GM19467 (cell line): ENCODE results near the gene SRRM2.

ENCODE experiments used
- ATAC-seq: cut with Tn5 transposase; IDR thresholded peaks from one replicate; pipeline ENCODE4 v1.9.1; 2021; ENCODE audit warnings: mild to moderate bottlenecking, moderate library complexity; ENCODE audit not compliant: unreplicated experiment

Gene SRRM2

DNA sequence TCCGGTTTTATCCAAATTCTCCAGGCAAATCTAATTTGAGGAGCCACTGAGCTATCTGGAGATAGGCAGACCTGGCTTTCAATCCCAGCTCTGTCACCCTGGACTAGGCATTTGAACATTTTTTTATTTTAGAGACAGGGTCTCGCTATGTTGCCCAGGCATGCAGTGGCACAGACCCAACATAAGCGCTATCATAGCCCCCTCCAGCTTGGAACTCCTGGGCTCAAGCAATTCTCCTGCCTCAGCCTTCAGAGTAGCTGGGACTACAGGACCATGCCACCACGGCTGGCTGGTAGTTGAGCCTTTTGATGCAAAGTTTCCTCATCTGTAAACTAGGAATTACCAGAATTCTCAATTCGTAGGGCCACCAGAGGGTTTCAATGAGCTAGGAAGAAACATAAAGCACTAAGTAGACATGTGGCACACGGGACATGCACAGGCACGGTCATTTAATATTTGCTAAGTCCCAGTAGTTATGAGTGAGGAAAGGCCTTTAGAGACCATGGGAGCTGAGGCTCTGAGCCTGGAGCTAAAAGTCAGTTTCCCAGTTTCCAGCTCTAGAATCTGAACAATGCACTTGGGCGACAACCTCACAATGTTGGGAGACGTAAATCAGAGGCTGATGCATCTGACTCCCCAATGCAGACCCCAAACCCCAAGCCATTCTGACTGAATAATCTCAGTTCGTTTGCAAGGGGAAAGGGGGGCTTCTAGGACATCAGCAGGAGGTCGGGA lies 23.5 kb downstream of the SRRM2 start:
- no peak for ATAC-seq

DNA sequence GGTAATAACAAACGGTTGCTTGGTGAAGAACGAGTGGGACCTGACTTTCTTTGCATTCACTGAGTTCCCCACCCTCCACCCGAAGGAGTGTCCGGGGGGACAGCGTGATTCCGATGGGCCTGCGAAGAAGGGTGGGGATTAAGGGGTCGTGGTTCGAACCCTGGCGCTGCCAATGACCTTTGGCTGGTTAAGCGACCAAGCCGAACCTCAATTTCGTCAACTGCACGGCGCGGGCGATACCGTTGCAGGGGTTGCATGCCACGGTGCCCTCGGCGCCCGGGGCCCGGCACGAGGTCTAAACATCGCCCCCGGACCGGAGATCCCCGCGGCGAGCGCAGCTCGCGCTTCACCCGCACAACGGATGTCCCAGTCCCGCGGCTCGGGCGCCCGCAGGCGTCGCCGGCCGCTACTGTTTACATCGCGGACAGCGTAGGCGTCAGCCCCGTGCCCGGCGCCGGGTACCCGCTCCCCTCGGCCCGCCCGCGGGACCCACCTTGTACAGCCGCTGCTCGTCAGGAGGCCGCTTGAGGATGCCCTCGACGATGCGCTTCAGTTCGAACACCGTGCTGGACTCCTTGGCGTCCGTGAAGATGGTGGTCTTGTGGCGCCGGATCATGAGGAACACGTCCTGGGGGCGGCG lies 24.2 kb downstream of the SRRM2 start:
- peak; percentile 19 for ATAC-seq

DNA sequence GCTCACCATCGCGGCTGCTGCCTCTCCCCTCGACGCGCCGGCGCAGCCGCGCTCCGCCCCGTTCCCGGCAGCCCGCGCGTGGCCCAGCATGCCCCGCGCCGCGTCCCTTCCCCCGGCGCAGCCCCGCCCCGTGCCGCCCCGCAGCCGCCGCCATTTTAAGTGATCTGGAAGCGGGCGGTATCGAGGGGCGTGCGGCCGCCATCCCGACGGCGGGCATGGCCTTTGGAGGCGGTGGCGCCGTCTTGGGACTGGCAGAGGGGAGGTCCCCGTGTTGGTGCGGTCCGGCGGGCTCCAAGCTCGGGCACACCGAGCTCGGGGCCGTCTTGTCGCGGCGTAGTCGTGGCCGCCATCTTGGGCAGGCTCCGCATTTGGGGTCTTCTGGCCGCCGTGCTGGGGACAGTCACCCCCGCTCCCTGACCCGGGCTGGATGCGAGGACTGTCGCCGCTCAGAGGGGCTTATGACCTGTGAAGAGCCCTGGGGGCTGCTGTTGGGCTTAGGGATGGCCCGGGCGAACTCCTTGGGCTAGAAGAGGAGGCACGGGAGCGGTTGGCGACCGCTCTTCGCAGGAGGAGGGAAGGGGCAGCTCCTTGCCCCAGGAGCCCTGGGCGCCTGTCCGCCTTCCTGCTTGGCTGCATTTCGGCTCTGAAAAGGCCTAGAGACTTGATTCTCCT lies 24.9 kb downstream of the SRRM2 start, which contains the start of gene ELOB:
Gene ELOB (minus strand): TSS at position 50 of the 672 bp plus-strand sequence. CDS start 41 bp downstream, at position 9.
- ATAC-seq = peak; percentile 75

DNA sequence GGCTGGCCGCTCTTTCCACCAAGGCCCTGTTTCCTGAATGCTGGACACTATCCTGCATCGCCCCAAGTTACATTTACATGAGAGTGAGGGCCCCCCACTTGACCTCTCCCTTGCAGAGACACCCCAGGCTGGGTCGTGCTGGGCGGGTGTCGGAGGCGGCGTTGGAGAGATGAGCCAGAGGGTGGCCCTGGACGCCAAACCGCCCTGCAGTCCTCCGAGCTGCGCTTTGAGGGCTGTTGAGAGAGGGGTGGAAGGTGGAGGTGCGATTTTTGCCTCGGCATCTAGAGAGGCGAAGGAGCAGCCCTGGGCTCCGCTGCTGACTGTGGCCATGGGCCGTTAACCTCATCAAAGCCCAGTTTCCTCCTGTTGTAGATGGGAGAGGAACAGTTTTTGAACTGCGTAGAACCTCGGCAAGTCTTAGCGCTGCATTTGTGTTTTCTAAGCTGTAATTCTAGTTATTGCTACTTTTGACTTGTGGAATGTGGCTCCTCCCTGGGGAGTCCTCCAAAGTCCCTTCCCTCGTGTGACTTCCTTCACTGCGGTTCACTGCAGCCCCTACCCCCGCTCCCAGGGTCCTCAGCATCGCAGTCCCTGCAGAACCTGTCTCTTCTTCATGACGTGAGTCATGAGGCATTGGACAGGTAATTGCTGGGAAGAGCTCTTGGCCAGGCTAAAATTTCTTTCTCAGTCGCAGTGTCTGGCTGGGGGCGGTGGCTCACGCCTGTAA lies 25.6 kb downstream of the SRRM2 start:
- peak; percentile 8 for ATAC-seq

DNA sequence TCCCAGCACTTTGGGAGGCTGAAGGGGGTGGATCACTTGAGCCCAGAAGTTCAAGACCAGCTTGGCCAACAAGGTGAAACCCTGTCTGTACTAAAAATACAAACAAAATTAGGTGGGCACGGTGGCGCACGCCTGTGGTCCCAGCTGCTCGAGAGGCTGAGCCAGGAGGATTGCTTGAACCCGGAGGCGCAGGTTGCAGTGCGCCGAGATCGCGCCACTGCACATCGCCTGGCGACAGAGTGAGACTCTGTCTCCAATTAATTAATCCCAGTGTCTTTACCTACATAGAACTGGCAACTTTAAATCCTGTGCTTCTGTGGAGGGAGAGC lies 26.2 kb downstream of the SRRM2 start:
- no peak for ATAC-seq

DNA sequence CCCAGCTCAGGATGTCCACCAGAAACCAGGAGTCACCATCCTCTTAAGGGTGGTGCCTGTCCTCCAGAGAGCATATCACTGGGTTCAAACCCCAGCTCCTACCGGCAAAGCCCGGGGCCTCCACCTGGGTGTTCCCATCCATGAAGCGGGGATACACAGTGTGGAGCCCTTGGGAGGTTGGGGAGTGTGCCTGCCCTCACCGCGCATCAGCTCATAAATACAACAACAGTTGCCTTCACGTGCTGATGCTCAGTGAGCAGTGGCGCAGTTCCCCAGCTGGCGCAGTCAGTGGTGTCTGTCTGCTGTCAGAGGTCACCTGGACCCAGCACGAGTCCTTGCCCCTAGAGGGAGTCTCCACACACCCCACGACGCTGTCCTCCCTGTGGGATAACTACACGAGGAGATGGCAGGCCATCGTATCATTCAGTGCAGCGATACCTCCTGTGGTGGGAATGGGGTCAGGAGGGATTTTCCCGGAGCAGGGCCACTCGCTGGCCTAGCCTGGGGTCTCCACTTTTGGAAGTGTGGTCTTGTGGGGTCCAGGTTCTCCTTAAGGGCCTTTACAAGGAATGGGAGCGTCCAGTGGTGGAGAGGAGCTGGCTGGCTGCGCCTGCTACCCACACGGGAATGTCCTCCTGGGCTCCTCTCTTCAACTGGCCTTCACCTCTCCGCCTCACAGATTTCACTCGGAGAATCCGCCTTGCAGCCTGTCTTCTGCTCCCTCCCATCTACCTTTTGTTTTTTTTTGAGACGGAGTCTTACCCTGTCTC lies 26.9 kb downstream of the SRRM2 start:
- ATAC-seq = no peak

DNA sequence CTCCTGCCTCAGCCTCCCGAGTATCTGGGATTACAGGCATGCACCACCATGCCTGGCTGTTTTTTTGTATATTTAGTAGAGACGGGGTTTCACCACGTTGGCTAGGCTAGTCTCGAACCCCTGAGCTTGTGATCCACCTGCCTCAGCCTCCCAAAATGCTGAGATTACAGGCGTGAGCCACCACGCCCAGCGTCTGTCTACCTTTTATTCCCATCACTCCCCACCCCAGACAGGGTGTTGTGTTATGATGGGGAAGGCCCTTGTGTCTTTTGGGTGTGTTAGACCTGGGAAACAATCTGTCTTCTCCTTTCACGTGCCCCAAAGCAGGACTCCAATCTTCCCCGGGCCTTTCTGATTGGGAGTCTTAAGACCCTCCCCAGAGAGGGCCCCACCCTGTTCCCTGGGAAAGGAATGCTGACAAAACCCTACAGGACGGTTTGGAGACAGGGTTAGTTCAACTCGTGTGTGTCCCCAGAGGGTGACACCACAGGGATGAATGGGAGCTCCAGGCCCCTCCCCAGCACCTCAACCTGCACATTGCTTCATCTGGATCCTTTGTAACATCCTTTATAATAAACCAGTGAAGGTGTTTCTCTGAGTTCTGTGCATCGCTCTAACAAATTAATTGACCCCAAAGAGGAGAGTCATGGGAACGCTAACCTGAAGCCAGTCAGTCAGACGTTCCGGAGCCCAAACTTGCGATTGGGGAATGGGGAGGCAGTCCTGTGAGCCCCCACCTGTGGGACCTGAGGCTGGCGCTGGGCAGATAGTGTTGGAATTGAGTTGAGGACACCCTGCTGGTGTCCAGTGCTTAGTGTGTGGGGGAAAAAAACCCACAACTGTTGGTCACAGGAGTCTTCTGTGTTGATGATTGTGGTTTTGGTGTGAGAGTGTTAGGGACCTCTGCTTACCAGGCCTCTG lies 27.8 kb downstream of the SRRM2 start:
- no peak for ATAC-seq

DNA sequence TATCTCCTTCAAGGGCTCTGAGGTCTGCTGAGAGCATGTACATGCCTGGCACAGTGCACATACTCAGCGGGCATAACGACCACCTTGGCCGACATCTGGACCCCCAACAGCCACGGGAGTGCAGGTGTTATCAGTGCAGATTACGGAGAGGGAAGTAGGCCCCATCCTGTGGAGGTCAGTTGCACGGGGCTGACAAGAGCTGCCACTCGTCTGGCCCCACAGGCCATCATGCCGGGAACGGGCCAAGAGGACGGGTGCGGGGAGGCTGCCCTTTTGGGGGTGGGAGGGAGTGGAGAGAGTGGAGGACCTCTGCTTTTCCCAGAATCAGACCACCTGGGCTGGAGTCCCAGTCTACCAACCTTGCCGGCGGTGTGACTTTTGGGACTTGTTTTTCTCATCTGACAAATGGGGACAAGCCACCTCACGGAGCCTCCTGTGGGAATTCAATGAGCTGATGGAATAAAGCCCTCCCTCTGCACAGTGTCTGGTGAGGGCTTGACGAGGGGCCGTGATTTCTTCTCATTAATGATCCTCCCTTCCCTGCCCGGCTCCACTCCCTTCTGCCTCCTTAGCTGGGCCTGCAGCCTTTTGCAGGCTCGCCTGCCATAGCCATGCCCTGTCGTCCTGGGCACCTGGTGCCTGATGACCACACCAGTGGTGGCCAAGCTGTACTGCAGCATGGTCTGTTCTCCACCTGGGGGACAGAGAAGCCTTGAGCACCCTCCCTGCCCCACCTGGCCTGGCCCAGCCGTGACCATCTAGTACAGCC lies 30.3 kb downstream of the SRRM2 start:
- ATAC-seq = no peak

DNA sequence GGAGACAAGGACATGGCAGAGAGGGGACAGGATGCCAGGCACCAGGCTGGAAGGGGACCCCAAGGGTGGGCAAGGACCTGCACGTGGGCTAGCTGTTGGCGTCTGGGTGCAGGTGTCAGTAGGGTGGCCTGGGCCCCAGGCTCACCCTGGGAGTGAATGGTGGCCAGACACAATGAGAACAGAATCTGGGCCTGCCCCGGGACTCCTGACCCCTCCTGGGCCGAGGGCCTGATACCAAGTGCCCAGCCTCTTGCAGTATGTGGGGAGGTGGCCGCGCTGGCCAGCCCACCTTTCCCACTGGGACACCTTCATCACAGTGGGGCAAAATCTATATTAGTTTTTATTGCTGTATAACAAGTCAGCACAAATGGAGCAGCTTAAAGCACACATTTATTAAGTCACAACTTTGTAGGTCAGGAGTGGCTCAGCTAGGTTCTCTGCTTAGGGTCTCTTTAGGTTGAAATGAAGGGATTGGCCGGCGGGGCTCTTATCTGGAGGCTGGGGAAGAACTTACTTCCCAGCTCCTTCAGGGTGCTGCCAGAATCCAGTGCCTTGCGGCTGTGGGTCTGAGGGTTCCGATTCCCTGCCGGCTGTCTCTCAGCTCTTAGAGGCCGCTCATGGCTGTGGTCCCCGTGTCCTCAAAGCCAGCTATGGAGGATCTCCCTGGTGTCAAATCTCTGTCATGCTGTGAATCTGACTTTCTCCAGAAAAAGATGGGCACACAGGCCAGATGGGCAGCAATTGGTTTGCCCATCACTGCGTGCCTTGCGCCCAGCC lies 31.3 kb downstream of the SRRM2 start:
- no peak for ATAC-seq

DNA sequence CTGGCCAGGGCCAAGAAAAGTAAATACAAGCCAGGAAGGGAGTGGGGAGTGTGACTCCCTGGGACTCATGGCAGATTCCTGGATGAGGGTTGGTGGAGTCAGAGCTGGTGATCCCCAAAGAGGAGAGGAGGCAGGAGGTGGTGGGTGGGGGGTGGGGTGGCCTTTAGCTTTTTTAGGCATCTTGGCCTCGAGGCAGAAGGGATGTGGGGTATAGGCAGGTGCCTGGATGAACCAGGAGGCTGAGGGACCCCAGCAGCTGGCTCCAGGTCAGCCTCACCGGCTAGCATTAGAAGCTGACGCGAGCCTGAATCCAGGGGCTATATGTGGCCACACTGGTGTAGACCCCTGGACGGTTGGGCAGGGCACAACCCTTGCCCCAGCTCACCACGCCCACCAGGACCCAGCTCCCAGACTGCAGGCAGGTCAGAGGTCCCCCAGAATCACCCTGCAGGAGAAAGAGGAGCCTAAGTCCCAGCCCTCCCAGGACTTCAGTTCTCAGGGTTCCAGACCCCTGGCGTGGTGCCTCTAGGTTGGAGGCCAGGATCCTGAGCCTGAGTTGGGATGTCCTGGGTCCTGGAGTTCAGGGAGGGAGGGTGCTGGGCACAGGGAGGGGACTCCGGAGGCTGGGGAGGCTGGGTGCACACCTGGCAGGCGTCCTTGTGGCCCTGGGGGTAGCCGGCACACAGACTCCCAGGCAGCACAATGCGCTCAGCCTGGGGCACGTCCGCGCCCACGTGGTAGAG lies 32.1 kb downstream of the SRRM2 start:
- ATAC-seq = no peak

DNA sequence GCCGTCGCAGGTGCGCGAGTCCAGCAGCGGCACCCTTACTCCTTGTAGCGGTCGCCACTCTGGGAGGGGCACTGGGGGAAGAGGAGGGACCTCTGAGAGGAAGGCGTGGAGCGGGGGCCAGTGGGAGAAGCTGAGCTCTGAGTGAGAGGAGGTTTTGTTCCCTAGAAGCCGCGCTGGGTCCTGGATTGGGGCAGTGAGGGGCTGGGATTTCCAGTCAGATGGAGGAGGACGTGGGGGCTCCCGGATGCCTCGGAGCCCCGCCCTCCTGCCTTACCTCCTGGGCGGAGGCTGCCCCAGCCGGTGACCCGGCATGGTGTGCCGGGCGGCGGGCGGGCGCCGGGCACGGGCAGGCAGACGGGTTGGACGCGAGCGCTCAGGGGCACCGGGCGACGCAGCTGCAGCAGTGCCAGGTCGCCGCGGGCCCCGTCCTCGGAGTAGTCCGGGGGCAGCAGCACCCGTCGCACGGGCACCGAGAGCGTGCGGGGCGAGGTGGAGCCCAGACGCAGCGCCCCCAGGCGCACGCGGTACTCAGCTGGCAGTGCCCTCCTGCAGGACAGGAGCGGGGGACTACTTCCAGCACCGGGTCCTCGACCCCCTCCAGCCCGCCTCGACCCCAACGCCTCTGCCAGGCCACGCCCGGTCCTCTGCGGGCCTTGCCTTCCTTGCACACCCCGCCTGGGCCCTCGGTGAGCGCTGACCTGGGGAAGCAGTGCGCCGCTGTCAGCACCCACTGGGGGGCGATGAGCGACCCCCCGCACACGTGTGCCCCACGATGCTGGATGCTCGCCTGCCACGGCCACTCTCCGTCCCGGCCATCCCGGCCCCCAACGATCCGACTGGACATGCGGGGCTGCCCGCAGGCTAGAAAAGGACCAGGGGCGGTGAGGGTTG lies 32.9 kb downstream of the SRRM2 start:
- ATAC-seq = no peak

DNA sequence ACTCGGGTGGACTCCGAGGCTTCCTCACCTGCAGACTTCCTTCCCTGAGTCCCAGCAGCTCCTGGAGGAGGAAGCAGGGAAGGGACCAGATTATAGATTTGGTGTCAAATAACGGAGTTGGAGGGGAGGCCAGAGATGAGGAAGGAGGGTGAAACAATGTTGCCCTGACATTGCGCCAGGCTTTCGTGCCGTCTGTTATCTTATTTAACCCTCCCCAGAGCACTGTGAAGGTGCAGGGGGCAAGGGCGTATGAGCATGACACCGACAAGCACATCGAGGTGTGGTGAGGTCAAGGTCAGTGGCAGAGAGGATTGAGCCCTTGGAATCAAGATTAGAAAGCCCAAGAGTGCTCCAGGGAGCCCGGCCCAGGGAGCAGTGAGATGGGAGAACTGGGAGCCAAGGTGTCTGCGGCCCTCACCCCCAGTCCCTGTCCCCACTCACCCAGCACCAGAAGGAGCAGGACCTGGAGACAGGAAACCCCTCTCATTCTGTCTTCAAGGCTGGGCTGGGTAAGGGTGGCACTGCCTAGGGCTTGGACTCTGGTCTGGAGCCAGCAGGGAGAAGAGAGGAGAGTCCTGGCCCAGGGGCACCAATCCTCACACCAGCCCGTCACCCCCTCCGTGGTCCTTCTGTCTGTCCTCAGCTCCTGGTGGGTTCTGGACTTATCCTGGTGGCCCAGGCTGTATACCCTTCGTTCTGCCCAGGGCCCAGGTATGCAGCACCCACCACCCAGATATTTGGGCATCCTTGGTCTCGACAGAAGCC lies 33.8 kb downstream of the SRRM2 start:
- ATAC-seq = no peak

DNA sequence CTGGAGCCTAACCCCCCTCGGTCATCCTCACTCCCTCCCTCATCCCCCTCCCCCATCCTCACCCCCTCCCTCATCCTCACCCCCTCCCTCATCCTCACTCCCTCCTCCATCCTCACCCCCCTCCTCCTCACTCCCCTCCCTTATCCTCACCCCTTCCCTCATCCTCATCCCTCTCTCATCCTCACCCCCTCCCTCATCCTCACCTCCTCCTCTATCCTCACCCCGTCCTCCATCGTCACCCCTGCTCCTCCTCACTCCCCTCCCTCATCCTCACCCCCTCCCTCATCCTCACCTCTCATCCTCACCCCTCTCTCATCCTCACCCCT lies 34.4 kb downstream of the SRRM2 start:
- ATAC-seq = no peak

DNA sequence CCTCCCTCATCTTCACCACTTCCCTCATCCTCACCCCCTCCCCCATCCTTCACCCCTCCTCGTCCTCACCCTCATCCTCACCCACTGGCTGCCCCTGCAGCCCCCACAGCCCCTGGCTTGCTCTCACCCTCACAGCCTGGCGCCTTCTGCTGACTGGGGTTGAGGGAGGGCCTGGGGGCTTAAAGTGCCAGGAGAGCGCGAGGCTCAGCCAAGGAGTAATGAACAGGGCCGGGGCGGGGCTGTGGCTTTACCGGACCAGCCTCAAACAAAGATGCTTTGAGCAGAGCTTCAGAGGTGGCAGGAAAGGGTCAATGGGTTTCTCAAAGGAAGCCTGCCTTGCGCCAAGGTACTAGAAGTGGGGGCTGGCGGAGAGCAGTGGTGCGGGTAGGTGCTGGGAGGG lies 35.0 kb downstream of the SRRM2 start, which contains the start of gene PRSS33:
Gene PRSS33 (minus strand): TSS at position 155 of the 400 bp plus-strand sequence. CDS start 1,013 bp downstream, outside the sequence.
- ATAC-seq = no peak

DNA sequence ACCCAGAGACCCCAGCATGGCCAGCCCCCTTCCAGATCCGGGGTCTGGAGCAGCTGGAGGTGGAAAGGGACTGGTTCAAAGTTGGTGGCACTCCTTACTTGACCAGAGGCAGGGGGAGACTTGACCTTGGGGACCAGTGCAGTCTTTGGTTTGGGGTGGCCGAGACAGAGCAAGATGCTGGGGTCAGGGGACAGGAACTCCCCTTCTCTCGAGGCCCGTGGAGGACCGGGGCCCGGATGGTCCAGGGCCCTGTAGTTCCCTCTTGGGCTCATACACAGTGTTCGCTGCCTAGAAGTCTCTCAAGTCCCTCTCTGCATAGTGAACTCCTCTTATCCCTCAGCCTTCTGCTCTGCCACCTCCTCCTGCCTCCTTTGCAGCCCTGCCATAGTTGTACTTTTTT lies 35.5 kb downstream of the SRRM2 start:
- no peak for ATAC-seq

DNA sequence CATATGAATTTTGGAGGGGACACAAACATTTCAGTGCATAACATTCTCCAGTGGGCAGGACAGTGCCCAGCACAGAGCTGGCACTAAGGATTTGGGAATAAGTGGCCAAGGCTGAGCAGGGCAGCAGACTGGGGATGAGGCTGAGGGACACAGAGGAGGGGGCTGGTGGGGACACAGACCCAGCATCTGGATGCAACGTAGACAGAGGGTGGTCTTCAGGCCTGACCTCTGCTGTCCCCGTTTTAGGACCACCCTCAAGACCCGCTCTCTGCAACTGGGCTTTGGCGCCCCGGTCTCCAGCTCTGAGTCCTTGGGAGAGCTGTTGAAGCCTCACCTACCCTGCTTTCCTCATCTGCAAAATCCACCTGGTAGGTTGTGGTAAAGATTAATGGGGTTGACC lies 38.2 kb downstream of the SRRM2 start:
- ATAC-seq = no peak
